HepG2 (cell line): ENCODE data around the gene MUL1. TPM values are rescaled to one million over a fixed set of nuclear protein-coding genes. Genes with fewer than 3 reads are reported as not detected.

ENCODE experiments used
- ATAD3A ChIP-seq: sonication (generic); formaldehyde crosslinking; IDR thresholded peaks from 2 replicates; pipeline ENCODE4 v1.4.0; 2020; ENCODE audit warnings: missing genetic modification reagents
- ATF3 ChIP-seq: sonication (generic); formaldehyde crosslinking; IDR thresholded peaks from 2 replicates; pipeline ENCODE4 v1.4.0; 2020; ENCODE audit warnings: missing genetic modification reagents
- GTF3A ChIP-seq: sonication (generic); formaldehyde crosslinking; conservative IDR thresholded peaks from 2 replicates; pipeline ENCODE4 v1.4.0; 2020; ENCODE audit warnings: mild to moderate bottlenecking, missing genetic modification reagents
- HINFP ChIP-seq: sonication (generic); formaldehyde crosslinking; IDR thresholded peaks from 2 replicates; pipeline ENCODE4 v1.4.0; 2020; ENCODE audit warnings: low read depth, mild to moderate bottlenecking, missing genetic modification reagents
- KAT8 ChIP-seq: IDR thresholded peaks from 2 replicates; pipeline ENCODE4 v1.6.1; 2016; ENCODE audit warnings: missing genetic modification reagents, missing compliant biosample characterization
- MZF1 ChIP-seq: sonication (generic); formaldehyde crosslinking; IDR thresholded peaks from 2 replicates; pipeline ENCODE4 v1.8.1; 2023; ENCODE audit warnings: mild to moderate bottlenecking, missing genetic modification reagents, borderline replicate concordance
- NCOA2 ChIP-seq: sonication (generic); formaldehyde crosslinking; IDR thresholded peaks from 2 replicates; pipeline ENCODE4 v1.8.0; 2022; ENCODE audit warnings: inconsistent platforms
- NR2F6 ChIP-seq, 2 experiments: IDR thresholded peaks; 2 replicates each; pipeline ENCODE4 v1.6.1; 2016; ENCODE audit warnings: antibody characterized with exemption in 1 of 2, mild to moderate bottlenecking in 1 of 2
- ONECUT2 ChIP-seq: sonication (generic); formaldehyde crosslinking; IDR thresholded peaks from 2 replicates; pipeline ENCODE4 v1.4.0; 2020; ENCODE audit warnings: missing genetic modification reagents
- RARG ChIP-seq: sonication (generic); formaldehyde crosslinking; IDR thresholded peaks from 2 replicates; pipeline ENCODE4 v1.4.0; 2020; ENCODE audit warnings: low read depth, mild to moderate bottlenecking, missing genetic modification reagents
- REST ChIP-seq, 2 experiments: IDR thresholded peaks; 2 replicates each; pipeline ENCODE4 v1.6.1; 2011 to 2012; ENCODE audit warnings: low read length in 2 of 2, borderline replicate concordance in 1 of 2, low read depth in 1 of 2, mild to moderate bottlenecking in 1 of 2, moderate library complexity in 1 of 2
- SATB2 ChIP-seq: sonication (generic); formaldehyde crosslinking; IDR thresholded peaks from 2 replicates; pipeline ENCODE4 v1.5.0; 2020; ENCODE audit warnings: missing genetic modification reagents
- ZBTB26 ChIP-seq: IDR thresholded peaks from 2 replicates; pipeline ENCODE4 v1.6.1; 2016; ENCODE audit warnings: missing compliant biosample characterization, missing genetic modification reagents, borderline replicate concordance
- ZBTB49 ChIP-seq: sonication (generic); formaldehyde crosslinking; IDR thresholded peaks from 2 replicates; pipeline ENCODE4 v1.4.0; 2020; ENCODE audit warnings: missing genetic modification reagents, borderline replicate concordance
- ZKSCAN8 ChIP-seq: IDR thresholded peaks from 2 replicates; pipeline ENCODE4 v1.6.1; 2016; ENCODE audit warnings: borderline replicate concordance, missing genetic modification reagents, missing compliant biosample characterization
- ZNF121 ChIP-seq: sonication (generic); formaldehyde crosslinking; IDR thresholded peaks from 2 replicates; pipeline ENCODE4 v1.5.0; 2020; ENCODE audit warnings: mild to moderate bottlenecking, missing genetic modification reagents
- ZNF235 ChIP-seq: sonication (generic); formaldehyde crosslinking; IDR thresholded peaks from 2 replicates; pipeline ENCODE4 v1.8.1; 2023; ENCODE audit warnings: mild to moderate bottlenecking, missing genetic modification reagents, borderline replicate concordance
- ZNF335 ChIP-seq: sonication (generic); formaldehyde crosslinking; IDR thresholded peaks from 2 replicates; pipeline ENCODE4 v1.4.0; 2020; ENCODE audit warnings: missing genetic modification reagents
- ZNF660 ChIP-seq: sonication (generic); formaldehyde crosslinking; IDR thresholded peaks from 2 replicates; pipeline ENCODE4 v1.5.1; 2020; ENCODE audit warnings: mild to moderate bottlenecking, low read depth, missing genetic modification reagents, borderline replicate concordance
- ZNF672 ChIP-seq: sonication (generic); formaldehyde crosslinking; IDR thresholded peaks from 2 replicates; pipeline ENCODE4 v1.8.1; 2022; ENCODE audit warnings: missing genetic modification reagents
- polyA plus RNA-seq, 8 experiments: library from polyadenylated mRNA; depleted of rRNA in 3 of 8; stranded (reverse) in 7 of 8; unstranded in 1 of 8; fragments of >200 nt; fragmentation: Illumina TruSeq in 4 of 8; extraction: Trizol in 4 of 8; gene quantifications; 2 replicates each; pipeline versions ENCODE4 v1.2.1 to v1.2.3, GENCODE V29; 2011 to 2016; ENCODE audit warnings: low read depth in 4 of 8, missing spikeins in 1 of 8, mixed read lengths in 1 of 8; ENCODE audit not compliant: insufficient read depth in 1 of 8
- total RNA-seq, 5 experiments: library from RNA; depleted of rRNA; stranded (reverse); fragments of >200 nt; fragmentation: Illumina TruSeq; extraction: Trizol; gene quantifications; 2 replicates each; pipeline ENCODE4 v1.2.3, GENCODE V29; 2016; ENCODE audit warnings: low read depth in 1 of 5

MUL1 gene
- total and polyA plus RNA-seq, 2 of the 13 experiments (the other 11 are each of a cell fraction or from before 2014, with no cell fraction given), result 21.5 to 26.5 TPM

- TF ChIP-seq HINFP (no peak; the same call in 1 of the 2 replicates), MZF1 (CRISPR knock-in tag) (no peak), ATF3 (no peak), ZNF335 (CRISPR knock-in tag) (no peak), RARG (CRISPR knock-in tag) (no peak), ZNF672 (CRISPR knock-in tag) (no peak), ZNF235 (CRISPR knock-in tag) (0 out of 2 replicates have a peak, but pooled peaks have one; percentile 23), ZKSCAN8 (CRISPR knock-in tag) (no peak), REST (IDR thresholded peaks at IDR 0.05; ENCODE audit: borderline replicate concordance in 1 of 2, low read depth in 1 of 2, low read length in 2 of 2) (peak in 1 of 2 experiments; percentile 78; a peak in 2 of 4 replicates), ZNF660 (CRISPR knock-in tag) (no peak), SATB2 (CRISPR knock-in tag) (no peak), ZBTB26 (CRISPR knock-in tag) (peak; percentile 59; the same call in 1 of the 2 replicates), NR2F6 (IDR thresholded peaks at IDR 0.05) (peak; percentile 33; the same call in 1 of the 2 replicates), NR2F6 (CRISPR knock-in tag; IDR thresholded peaks at IDR 0.05) (peak; percentile 21), NCOA2 (CRISPR knock-in tag) (no peak), GTF3A (CRISPR knock-in tag) (no peak), ATAD3A (CRISPR knock-in tag) (no peak), KAT8 (CRISPR knock-in tag) (peak; percentile 44; the same call in 1 of the 2 replicates), ZBTB49 (CRISPR knock-in tag) (no peak), ONECUT2 (CRISPR knock-in tag) (no peak), ZNF121 (CRISPR knock-in tag) (peak; percentile 61)
Measured at GRCh38 chr1:20551945-20552727, 44.2 kb upstream of the MUL1 start, which contains the start of gene FAM43B (continued).
